GM12878 (cell line): ENCODE results near the gene GALNTL6. TPM values are rescaled to one million over a fixed set of nuclear protein-coding genes. Genes with fewer than 3 reads are reported as not detected.

Source experiments
- ATAC-seq: fragments of 200-7000 bp; cut with Tn5 transposase; 3 replicates; pipeline ENCODE4 v1.9.1; 2020; ENCODE audit warnings: mild to moderate bottlenecking, moderate library complexity
- BruUV-seq: library from RNA; stranded (reverse); fragments of 400-500 nt; replicated peaks from 2 replicates; lab custom pipeline; 2021; lab: Mats Ljungman, UMichigan
- CTCF ChIA-PET: fragments of 300-600 bp; sonication (Branson Sonifier 250); formaldehyde crosslinking; extraction: SDS; loops from one replicate; lab custom pipeline; 2021; ENCODE audit warnings: inconsistent platforms; lab: Yijun Ruan, JAX
- POLR2A ChIA-PET: fragments of 350-600 bp; formaldehyde crosslinking; extraction: SDS; loops from one replicate; lab custom pipeline; 2021; ENCODE audit warnings: inconsistent platforms; lab: Charles Lee
- RAD21 ChIA-PET: fragments of 300-600 bp; sonication (Branson Sonifier 250); formaldehyde crosslinking; loops from one replicate; lab custom pipeline; 2023; ENCODE audit warnings: antibody characterized with exemption; ENCODE audit not compliant: unreplicated experiment; lab: Charles Lee
- SMC1A ChIA-PET: fragments of 300-600 bp; sonication (Branson Sonifier 250); formaldehyde crosslinking; loops from one replicate; lab custom pipeline; 2023; ENCODE audit not compliant: unreplicated experiment, uncharacterized antibody; lab: Charles Lee
- DNase-seq: peaks from one replicate; pipeline ENCODE4 v3.0.0-alpha.2; 2011; ENCODE audit warnings: low read depth, low spot score
- FAIRE-seq: peaks from 3 replicates; lab custom pipeline; 2011; peaks lifted over from hg19 to GRCh38; lab: Jason Lieb, UNC
- H2AFZ ChIP-seq: 2 replicates; pipeline ENCODE4 v1.6.0; 2011; ENCODE audit warnings: low read depth, low read length, control low read depth; ENCODE audit not compliant: control insufficient read depth
- H3K27ac ChIP-seq: 2 replicates; pipeline ENCODE4 v1.5.1; 2011; ENCODE audit warnings: control low read depth; ENCODE audit not compliant: control insufficient read depth, insufficient read depth
- H3K27me3 ChIP-seq, 2 experiments: replicated peaks in 1 of 2; 2 replicates each; pipeline versions ENCODE4 v1.6.0 to v1.6.1; 2011; ENCODE audit warnings: low read length in 1 of 2; ENCODE audit not compliant: control insufficient read depth in 2 of 2, insufficient read depth in 2 of 2
- H3K36me3 ChIP-seq, 2 experiments: 2 replicates each; pipeline ENCODE4 v1.5.1; 2011; ENCODE audit warnings: low read length in 1 of 2; ENCODE audit not compliant: control insufficient read depth in 2 of 2, insufficient read depth in 2 of 2
- H3K4me1 ChIP-seq: 2 replicates; pipeline ENCODE4 v1.6.1; 2011; ENCODE audit warnings: mild to moderate bottlenecking, low read length, moderate library complexity, mixed read lengths; ENCODE audit not compliant: control insufficient read depth, insufficient read depth
- H3K4me2 ChIP-seq: 2 replicates; pipeline ENCODE4 v1.6.0; 2011; ENCODE audit warnings: control low read depth; ENCODE audit not compliant: control insufficient read depth, insufficient read depth
- H3K4me3 ChIP-seq: fragments of 200-600 bp; sonication (generic); 2 replicates; pipeline ENCODE4 v1.5.1; 2016
- H3K79me2 ChIP-seq: 2 replicates; pipeline ENCODE4 v1.6.0; 2011; ENCODE audit warnings: low read length; ENCODE audit not compliant: control insufficient read depth, insufficient read depth
- H3K9ac ChIP-seq: 2 replicates; pipeline ENCODE4 v1.8.0; 2011; ENCODE audit warnings: low read length, control low read depth, mixed read lengths; ENCODE audit not compliant: control insufficient read depth, insufficient read depth
- H3K9me3 ChIP-seq: replicated peaks from 3 replicates; pipeline ENCODE4 v1.5.1; 2011; ENCODE audit warnings: mild to moderate bottlenecking, low read length; ENCODE audit not compliant: control insufficient read depth, insufficient read depth
- H4K20me1 ChIP-seq: 2 replicates; pipeline ENCODE4 v1.6.0; 2011; ENCODE audit not compliant: control insufficient read depth, insufficient read depth
- GATAD2B ChIP-seq: fragments of 450-650 bp; conservative IDR thresholded peaks from 2 replicates; pipeline ENCODE4 v1.6.1; 2017; ENCODE audit warnings: low read depth, mild to moderate bottlenecking, moderate library complexity
- HDAC2 ChIP-seq: fragments of 200-600 bp; sonication (generic); IDR thresholded peaks from 2 replicates; pipeline ENCODE4 v1.6.1; 2017
- SMARCA5 ChIP-seq: fragments of 450-650 bp; IDR thresholded peaks from 2 replicates; pipeline ENCODE4 v1.6.1; 2017; ENCODE audit warnings: mild to moderate bottlenecking
- SPI1 ChIP-seq: IDR thresholded peaks from 2 replicates; pipeline ENCODE4 v1.6.1; 2011; ENCODE audit warnings: low read depth, mild to moderate bottlenecking, low read length, moderate library complexity, borderline replicate concordance; ENCODE audit not compliant: insufficient read depth
- SUPT20H ChIP-seq: IDR thresholded peaks from 2 replicates; pipeline ENCODE4 v1.6.1; 2011; ENCODE audit warnings: low read depth, mild to moderate bottlenecking, low read length, moderate library complexity, borderline replicate concordance; ENCODE audit not compliant: control insufficient read depth
- WGBS: methylation state at CpG from one replicate; pipeline ENCODE4 v1.1.6; 2016; ENCODE audit warnings: low lambda C conversion rate; ENCODE audit not compliant: insufficient replicate concordance, insufficient coverage; ENCODE audit errors: missing lambda C conversion rate; 5-methylcytosine and 5-hydroxymethylcytosine counted together
- in situ Hi-C: fragments of 300-500 bp; cut with MboI; formaldehyde crosslinking; loops from 9 replicates; pipeline ENCODE4 v1.14.3; 2018; ENCODE audit warnings: mixed read lengths
- intact Hi-C: fragments of 100-400 bp; cut with micrococcal nuclease; formaldehyde crosslinking; loops from one replicate; pipeline ENCODE4 v1.14.2; 2022; ENCODE audit not compliant: unreplicated experiment
- polyA plus RNA-seq, 11 experiments: library from polyadenylated mRNA; depleted of rRNA in 4 of 11; unstranded in 6 of 11; stranded (reverse) in 5 of 11; fragments of >200 nt; fragmentation: Nextera tagmentation in 4 of 11; fragmentation: Illumina TruSeq in 1 of 11; extraction: Ambion mirVana in 4 of 11; extraction: Trizol in 1 of 11; gene quantifications; 1 replicate in 1 of 11; 2 replicates in 10 of 11; pipeline versions ENCODE4 v1.2.1 to v1.2.3, GENCODE V29; 2011 to 2016; ENCODE audit warnings: inconsistent platforms in 2 of 11, missing spikeins in 2 of 11, low read depth in 1 of 11
- total RNA-seq, 4 experiments: library from RNA; depleted of rRNA in 3 of 4; stranded (reverse); fragments of >200 nt in 3 of 4; fragmentation: Illumina TruSeq in 1 of 4; extraction: Trizol in 1 of 4; gene quantifications; 2 replicates each; pipeline versions ENCODE4 v1.2.1 to v1.2.3, GENCODE V29; 2013 to 2021
- TF ChIP-seq, protein P1 (sequence below): fragments of 450-650 bp; IDR thresholded peaks from 2 replicates; pipeline ENCODE4 v1.6.1; 2016; ENCODE audit warnings: mild to moderate bottlenecking, moderate library complexity, borderline replicate concordance
- TF ChIP-seq, protein P2 (sequence below): fragments of 450-650 bp; IDR thresholded peaks from 2 replicates; pipeline ENCODE4 v1.6.1; 2017; ENCODE audit warnings: antibody characterized with exemption, mild to moderate bottlenecking, moderate library complexity

Gene GALNTL6
- total and polyA plus RNA-seq, 10 of the 15 experiments (the other 5 are each of a cell fraction or from before 2014, with no cell fraction given), result 0.01 to 0.29 TPM; not detected in 8

DNA sequence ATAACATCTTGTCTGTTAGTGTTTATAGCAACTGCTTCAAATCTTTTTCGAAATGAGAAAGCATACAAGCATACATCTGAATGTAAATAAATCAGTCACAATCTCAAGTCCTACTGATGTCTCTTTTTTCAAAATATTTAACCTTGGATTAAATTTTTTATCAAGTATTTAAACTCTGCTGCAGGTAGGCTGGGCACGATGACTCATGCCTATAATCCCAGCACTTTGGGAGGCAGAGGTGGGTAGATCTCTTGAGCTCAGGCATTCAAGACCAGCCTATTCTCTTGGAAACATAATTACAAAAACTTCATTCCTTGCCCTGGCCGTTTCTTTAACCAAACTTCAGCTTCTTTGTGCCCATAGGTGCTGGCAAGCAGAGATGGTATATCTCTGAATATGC lies 815.1 kb downstream of the GALNTL6 start:
- in situ Hi-C loops, result no loop called here
- Histone ChIP-seq H3K4me3 (no peak overlapping the region), H3K9ac (no peak overlapping the region), H3K27ac (no peak overlapping the region), H4K20me1 (no peaks in the 10 kb centered on the region), H3K36me3 (no peaks in the 10 kb centered on the region), H3K9me3 (no peaks in the 10 kb centered on the region), H3K79me2 (no peaks in the 10 kb centered on the region), H3K4me2 (no peak overlapping the region), H3K27me3 (no peaks in the 10 kb centered on the region), H2AFZ (no peak overlapping the region), H3K4me1 (no peaks in the 10 kb centered on the region)
- SMC1A ChIA-PET, result no interaction called here
- BruUV-seq, result no TSS peak
- ATAC-seq (no peak), FAIRE-seq (no peak), DNase-seq (no peak)
- TF ChIP-seq SUPT20H (no peak), SPI1 (no peak), HDAC2 (no peak), GATAD2B (no peak), SMARCA5 (no peak)
- TF ChIP-seq, protein P1, sequence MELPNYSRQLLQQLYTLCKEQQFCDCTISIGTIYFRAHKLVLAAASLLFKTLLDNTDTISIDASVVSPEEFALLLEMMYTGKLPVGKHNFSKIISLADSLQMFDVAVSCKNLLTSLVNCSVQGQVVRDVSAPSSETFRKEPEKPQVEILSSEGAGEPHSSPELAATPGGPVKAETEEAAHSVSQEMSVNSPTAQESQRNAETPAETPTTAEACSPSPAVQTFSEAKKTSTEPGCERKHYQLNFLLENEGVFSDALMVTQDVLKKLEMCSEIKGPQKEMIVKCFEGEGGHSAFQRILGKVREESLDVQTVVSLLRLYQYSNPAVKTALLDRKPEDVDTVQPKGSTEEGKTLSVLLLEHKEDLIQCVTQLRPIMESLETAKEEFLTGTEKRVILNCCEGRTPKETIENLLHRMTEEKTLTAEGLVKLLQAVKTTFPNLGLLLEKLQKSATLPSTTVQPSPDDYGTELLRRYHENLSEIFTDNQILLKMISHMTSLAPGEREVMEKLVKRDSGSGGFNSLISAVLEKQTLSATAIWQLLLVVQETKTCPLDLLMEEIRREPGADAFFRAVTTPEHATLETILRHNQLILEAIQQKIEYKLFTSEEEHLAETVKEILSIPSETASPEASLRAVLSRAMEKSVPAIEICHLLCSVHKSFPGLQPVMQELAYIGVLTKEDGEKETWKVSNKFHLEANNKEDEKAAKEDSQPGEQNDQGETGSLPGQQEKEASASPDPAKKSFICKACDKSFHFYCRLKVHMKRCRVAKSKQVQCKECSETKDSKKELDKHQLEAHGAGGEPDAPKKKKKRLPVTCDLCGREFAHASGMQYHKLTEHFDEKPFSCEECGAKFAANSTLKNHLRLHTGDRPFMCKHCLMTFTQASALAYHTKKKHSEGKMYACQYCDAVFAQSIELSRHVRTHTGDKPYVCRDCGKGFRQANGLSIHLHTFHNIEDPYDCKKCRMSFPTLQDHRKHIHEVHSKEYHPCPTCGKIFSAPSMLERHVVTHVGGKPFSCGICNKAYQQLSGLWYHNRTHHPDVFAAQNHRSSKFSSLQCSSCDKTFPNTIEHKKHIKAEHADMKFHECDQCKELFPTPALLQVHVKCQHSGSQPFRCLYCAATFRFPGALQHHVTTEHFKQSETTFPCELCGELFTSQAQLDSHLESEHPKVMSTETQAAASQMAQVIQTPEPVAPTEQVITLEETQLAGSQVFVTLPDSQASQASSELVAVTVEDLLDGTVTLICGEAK, result no peak
- TF ChIP-seq, protein P2, sequence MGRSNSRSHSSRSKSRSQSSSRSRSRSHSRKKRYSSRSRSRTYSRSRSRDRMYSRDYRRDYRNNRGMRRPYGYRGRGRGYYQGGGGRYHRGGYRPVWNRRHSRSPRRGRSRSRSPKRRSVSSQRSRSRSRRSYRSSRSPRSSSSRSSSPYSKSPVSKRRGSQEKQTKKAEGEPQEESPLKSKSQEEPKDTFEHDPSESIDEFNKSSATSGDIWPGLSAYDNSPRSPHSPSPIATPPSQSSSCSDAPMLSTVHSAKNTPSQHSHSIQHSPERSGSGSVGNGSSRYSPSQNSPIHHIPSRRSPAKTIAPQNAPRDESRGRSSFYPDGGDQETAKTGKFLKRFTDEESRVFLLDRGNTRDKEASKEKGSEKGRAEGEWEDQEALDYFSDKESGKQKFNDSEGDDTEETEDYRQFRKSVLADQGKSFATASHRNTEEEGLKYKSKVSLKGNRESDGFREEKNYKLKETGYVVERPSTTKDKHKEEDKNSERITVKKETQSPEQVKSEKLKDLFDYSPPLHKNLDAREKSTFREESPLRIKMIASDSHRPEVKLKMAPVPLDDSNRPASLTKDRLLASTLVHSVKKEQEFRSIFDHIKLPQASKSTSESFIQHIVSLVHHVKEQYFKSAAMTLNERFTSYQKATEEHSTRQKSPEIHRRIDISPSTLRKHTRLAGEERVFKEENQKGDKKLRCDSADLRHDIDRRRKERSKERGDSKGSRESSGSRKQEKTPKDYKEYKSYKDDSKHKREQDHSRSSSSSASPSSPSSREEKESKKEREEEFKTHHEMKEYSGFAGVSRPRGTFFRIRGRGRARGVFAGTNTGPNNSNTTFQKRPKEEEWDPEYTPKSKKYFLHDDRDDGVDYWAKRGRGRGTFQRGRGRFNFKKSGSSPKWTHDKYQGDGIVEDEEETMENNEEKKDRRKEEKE, result no peak
- intact Hi-C loops, result no loop called here
- WGBS, result 18% methylated on average over 3 of the region's 3 CpGs
- CTCF ChIA-PET, result no interaction called here
- RAD21 ChIA-PET, result no interaction called here
- POLR2A ChIA-PET, result no interaction called here
